Renal pelvis (tissue), 4 donors: ENCODE results near the gene DIP2A. TPM values are rescaled to one million over a fixed set of nuclear protein-coding genes. Genes with fewer than 3 reads are reported as not detected.
"Not testable (repeated sequence)": the region's sequence is repeated elsewhere in the genome, so short reads cannot be mapped to it uniquely, and the experiment has no call there.

ENCODE experiments used
- DNase-seq: peaks from one replicate; pipeline ENCODE4 v3.0.0-alpha.2; 2013
- polyA plus RNA-seq, 3 donors: library from polyadenylated mRNA; unstranded; fragments of 120-200 nt; gene quantifications; one replicate each; pipeline ENCODE4 v1.2.1, GENCODE V29; 2013; ENCODE audit not compliant: insufficient read length in 3 of 3

Gene DIP2A
- polyA plus RNA-seq, 3 donors: 24.3 to 49.6 (median 47.5) TPM

DNA sequence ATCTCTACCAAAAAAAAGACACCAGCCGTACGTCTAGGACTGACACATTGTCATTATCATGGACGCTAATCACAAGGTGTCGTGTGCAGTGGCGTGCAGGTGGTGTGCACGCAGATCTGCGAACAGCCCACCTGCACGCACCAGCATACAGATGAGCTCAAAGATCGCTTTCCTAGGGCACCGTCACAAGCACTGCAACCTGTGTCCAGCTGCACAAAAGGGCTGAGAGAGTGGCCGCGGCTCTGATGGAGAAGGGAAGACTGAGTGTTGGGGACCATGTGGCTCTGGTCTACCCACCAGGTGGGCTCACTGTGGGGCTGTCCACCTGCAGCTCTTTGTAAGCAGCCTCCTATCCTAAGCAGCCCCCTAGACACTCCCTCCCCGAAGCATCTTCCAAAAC, 95.3 kb downstream of the DIP2A start:
- no peak for DNase-seq

DNA sequence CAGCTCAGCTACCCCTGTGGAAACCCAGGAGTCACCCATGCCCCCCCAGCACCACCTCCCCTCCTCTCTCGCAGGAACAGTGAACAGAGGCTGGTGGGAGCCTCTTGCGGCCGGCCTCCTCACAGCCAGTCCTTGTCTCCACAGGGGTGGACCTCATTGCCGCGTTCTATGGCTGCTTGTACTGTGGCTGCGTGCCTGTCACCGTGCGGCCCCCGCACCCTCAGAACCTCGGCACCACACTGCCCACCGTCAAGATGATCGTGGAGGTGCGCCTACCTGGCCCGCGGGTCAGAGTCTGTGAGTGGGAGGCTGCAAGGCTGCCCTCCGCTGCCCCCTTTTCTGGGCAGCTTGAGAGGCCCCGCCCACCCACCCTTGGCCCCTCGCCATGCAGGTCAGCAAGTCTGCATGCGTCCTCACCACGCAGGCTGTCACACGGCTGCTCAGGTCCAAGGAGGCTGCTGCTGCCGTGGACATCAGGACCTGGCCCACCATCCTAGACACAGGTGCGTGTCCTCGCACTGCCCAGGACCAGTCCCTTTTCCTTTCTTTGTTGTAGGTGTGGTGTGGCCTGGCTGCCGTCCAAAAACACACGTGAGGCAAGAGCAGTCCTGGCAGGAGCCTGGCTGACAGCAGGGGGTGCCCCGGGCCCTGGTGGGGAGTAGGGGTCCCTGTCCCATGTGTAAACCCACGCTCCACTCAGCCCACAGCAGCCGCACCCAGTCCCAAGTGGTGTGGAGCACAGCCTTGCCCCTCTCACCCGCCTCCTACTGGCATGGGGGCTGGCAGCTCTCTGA, 95.9 kb downstream of the DIP2A start:
- no peak for DNase-seq

DNA sequence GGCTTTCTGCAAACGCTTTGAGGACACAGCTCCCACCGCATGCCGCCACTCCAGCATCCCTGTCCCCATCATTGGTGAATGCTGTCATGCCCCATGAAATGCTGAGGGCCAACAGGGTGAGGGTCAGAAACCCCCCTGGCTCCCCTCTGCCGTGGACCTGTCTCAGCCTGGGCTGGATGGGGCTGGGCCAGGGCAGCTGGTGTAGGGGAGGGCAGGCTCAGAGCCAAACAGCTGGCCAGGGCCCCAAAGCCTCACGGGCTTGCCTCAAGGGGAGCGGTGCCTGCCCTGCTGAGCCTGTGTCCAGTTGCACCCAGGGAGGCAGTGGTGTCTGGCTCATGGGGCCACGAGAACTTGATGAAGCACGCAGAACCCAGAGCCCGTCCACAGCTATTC, 96.5 kb downstream of the DIP2A start:
- no peak for DNase-seq

DNA sequence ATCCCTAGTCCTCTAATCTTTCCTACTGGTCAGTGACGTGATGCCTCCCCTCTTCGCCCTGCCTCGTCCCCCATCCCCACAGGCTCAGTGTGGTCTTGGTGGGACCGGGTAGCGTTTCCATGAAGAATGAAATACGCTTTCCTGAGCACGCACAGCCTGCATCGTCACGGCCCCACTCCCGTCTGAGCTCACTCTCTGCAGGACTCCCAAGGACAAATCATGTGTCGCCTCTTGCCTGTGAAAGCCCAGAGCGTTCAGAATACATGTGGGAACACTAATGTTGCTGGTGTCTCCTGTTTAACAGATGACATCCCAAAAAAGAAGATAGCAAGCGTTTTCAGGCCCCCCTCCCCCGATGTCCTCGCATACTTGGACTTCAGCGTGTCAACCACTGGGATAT, 97.0 kb downstream of the DIP2A start:
- DNase-seq: no peak

DNA sequence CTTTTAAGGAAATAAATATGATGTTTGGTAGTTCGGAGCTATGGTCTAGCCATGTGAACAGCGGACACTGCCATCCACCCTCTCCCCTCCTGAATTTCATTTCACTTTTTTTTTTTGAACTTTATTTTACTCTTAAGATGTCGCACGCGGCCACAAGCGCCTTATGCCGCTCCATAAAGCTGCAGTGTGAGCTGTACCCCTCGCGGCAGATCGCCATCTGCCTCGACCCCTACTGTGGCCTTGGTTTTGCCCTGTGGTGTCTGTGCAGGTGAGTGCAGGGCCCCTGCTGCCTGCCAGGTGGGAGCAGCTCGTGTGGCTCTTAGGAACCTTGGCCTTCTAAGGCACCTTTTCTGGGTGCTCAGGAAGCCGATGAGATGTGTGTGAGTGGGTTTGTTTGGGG, 98.1 kb downstream of the DIP2A start:
- DNase-seq: no peak

DNA sequence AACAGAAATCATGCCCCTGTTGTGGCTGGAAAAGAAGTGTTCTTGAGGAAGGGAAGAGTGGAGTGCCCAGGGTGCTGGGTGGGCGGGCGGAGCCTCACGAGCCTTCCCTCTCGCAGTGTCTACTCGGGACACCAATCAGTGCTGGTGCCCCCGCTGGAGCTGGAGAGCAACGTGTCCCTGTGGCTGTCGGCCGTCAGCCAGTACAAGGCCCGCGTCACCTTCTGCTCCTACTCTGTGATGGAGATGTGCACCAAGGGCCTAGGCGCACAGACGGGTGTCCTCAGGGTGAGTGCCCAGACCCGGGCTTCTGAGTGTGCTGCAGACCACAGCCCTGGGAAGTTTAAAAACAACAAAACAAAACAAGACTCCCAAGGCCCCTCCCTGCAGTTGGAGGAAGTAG, 98.8 kb downstream of the DIP2A start:
- DNase-seq: no peak

DNA sequence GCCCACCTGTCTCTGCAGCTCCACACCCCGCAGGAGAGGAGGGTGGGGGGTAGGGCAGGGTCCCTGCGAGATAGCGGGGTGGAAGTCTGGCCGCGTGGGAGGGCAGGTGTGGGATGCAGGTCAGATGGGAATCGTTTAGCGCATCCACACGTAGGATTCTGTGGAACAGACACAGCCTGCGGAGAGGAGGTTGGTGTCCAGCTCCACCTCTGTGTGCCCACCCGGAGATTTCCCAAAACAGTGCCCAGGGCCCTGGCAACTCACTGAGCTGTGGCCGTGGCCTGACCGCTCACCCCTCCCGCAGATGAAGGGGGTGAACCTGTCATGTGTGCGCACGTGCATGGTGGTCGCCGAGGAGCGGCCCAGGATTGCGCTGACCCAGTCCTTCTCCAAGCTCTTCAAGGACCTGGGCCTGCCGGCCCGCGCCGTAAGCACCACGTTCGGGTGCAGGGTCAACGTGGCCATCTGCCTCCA, 99.3 kb downstream of the DIP2A start:
- no peak for DNase-seq

DNA sequence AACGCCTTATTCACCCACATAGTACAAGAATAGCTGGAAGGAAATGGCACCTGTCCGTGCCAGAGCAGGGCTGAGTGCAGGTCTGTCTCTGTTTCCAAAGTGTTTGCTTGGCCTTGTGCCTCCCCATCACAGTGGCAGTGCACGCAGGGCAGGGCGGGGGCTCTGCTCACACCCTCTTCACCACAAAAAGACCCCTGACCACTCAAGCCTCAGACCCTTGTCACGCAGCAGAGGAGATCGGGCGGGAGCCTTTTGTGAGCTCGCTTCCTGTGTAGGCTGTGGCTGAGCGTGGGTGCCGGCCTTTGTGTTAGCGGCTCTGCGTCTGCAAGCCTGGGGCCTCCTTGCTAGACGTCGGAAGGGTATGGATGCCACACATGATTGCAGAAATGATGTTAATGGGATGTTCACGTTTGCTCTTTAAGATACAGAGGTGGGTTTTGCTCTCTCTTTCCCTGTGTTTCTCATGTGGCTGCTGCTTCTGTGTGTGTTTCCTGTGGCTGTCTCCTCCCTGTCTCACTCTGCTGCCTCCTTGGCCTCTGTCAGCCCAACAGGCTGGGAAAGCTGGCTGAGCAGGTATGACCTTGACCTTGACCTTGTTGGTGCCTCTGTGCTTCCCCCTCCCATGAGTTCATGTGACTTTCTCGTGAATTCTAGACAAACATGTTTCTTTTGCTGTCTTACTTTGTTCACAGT, 100.7 kb downstream of the DIP2A start:
- DNase-seq: peak; percentile 20

DNA sequence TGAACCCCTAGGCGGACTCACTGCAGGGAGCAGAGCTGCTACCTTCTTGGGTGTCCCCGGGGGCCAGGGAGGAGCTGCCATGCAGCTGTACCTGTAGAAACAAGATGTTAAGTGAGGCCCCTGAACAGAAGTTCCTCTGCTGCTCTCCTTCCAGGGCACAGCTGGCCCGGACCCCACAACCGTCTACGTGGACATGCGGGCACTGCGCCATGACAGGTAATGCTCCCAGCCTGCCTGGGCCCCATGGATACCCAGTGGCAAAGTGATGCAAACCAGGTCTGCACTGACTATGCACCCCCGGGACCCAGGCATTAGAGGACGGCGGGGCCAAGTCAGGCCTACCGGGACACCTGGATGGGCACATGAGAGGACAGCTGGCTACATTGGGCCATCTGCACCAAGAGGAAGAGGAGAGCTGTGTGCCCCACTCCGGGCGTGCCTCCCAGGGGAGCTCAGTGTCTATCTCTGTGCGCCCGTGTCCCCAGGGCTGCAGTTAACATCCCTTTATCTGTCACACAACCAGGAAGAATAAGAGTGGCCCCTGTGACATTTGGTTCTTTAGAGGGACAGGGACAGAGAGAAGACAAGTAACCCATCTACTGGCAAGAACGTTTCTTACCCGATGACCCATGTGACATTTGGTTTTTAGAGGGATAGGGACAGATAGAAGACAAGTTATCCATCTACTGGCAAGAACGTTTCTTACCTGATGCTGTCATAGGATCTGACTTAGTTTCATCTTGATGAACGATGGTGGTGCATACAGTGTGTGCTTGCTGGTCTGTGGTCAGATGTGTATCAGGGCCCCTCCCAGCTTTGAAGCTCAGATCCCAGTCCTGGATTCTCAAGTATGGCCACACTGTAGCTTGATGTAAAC, 102.1 kb downstream of the DIP2A start:
- no peak for DNase-seq

DNA sequence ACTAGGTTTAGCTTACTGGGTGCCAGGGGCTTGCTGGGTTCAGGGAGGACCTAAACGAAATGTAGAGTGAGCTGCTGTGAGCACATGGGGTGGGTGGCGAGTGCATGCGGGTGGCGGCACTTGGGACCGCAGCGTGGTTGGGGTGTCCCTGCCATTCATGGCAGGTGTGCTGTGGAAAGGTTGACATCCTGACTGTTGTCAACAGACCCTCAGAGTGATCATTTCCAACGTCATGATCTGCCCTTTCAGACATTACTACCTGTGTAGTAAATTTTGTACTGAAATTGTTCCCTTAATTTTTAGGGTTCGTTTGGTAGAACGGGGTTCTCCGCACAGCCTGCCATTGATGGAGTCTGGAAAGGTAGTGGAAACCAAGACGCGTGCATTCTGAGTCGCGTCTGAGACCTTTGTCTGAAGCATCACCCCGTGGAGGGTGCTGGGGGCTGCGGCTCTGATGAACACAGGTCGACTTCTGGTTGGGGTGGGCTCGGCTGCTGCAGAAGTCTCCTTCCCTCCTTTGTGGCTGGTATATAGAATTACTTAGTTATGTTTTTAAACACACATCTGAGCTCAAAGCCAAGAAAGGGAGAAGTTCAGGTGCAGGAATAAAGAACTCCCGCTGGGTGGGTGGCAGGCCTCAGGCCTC, 102.9 kb downstream of the DIP2A start:
- no peak for DNase-seq

DNA sequence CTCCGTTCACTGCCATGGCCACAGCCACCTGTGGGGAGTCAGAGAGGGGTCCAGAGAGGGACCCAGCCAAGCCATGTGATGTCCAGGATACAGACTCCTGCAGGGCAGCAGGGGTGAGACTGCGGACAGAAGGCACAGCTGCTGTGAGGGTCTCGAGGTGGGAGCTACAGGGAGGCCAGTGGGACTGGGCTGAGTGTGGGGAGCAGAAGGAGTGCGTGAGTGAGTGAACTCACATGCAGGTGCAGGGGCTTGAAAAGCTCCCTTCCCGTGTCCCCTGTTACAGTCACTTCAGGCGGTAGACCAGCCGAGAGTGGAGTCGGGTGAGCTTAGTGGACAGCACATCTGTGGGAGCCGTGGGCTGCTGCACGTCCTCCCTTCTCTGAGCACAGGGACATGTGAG, 103.8 kb downstream of the DIP2A start:
- DNase-seq: no peak

DNA sequence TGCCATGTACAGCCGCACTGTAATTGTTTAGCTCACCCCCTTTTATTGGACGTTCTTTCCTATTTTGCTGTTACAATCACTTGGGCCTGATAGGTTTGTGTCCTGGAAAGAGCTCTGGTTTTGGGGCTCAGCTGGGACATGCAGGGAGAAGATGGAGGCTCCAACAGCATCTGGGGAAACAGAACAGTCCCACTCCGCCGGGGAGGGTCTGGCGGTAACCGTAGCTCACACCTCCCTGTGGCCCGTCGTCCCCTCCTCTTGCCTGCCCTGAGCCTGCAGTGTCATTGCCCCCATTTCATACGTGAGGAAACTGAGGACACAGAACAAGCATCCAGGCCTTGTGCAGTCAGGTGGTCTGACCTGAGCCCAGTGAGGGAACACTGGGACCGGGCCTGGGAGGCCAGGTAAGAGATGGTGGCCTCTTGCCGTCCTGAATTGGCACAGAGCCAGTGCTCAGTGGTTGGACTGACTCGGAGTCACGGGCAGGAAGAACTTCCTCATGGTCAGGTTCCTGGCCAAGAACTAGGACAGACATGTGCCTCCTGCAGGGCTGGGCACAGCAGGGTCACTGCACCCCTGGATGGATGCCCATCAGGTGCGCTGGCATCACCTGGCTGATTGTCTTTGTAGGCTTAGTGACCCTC, 104.4 kb downstream of the DIP2A start:
- no peak for DNase-seq

DNA sequence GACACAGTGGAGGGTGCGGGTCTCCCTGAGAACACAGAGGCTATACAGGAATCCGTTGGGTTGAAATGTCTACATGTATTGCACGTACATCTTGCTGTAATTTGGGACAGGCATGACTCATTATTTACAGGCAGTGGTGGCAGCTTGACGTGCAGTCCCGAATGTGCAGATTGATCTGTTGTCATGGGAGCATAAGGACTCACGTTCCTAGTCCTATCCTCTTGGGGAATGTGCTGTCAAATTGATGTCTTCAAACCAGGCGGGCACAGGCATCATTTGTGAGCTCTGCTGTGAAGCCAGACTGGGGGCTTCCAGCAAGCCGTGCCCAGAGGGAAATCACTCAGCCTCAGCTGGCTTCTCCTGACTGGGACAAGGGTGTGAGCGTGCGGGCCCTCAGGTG, 105.7 kb downstream of the DIP2A start:
- no peak for DNase-seq

DNA sequence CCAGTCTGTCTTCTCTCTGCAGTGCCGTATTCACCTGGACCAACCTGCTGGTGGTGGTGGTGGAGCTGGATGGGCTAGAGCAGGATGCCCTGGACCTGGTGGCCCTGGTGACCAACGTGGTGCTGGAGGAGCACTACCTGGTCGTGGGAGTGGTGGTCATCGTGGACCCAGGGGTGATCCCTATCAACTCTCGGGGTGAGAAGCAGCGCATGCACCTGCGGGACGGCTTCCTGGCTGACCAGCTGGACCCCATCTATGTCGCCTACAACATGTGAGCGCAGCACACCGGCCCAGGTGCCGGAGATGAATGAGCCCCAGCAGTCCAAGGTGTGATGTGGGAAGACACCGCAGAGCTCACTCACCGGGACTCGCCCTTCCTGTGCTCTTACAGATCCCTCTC, 108.7 kb downstream of the DIP2A start:
- DNase-seq: no peak

DNA sequence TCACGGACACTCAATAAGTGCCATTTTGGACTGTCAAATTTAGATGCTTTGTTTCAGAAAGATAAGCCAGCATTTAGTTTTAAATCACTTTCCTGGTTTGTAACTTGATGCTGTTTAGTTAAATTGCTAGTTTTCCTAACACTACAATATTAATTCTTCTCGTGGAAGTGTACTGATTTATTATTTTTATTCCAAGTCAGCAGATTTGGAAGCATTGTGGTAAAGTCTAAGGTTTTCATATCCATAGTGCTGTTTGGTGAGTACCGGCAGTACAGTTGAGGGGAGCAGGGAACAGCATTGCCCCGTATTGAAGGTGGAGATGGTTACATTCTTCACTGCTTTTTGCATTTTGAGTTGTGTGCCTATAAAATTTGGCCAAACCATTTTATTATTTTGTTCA, 109.9 kb downstream of the DIP2A start:
- DNase-seq: no peak

DNA sequence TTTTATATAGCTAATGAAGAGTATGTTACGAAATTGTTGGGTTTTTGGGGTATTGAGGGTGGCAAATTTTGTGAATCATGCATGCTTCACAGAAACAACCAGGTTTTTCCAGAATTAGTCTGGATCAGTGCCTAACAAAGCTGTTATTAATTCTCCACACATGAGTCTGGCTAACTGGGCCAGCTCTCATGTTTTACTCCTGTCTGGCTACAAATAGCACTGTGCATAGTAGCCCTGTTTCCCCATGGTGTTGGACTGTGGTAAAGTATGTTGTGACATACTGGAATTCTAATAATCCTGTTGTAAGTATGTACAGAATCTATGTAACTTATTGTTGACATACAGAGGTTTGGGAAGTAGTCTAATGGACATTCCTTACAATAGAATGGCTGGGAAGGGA, 110.4 kb downstream of the DIP2A start:
- DNase-seq: no peak

DNA sequence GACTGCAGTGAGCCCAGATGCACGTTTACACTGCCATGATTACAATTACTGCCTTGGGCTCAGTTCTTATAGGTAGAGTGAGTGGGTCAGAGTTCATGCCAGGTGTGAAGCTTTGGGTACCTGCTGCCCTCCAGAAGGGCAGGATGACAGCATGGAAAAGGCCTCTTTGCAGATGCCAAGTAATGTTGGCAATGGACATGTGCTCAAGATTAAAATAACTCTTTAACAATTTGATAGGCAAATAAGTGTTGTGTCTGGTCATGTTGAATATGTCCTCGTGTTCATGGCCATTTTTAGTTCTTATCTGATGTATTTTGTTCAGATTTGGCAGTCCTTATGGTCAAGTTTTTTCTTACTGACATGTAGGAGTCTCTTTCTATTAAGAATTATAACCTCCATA, 111.4 kb downstream of the DIP2A start:
- no peak for DNase-seq

DNA sequence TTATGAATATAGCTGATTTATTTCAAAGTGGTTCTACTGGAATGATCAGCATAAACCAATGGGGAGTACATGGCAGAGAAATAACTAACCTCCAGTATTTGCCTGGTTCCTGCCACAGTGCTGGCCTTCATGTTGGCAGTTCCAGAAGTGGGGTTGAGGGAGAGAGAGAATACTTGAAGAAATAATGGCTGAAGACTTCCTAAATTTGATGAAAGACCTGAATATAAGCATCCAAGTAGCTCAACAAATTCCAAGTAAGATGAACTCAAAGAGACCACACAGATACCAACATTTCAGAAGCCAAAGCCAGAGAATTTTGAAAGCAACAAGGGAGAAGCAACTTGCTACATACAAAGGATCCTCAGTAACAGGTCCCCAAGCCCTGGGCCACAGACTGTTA, 111.9 kb downstream of the DIP2A start:
- no peak for DNase-seq

DNA sequence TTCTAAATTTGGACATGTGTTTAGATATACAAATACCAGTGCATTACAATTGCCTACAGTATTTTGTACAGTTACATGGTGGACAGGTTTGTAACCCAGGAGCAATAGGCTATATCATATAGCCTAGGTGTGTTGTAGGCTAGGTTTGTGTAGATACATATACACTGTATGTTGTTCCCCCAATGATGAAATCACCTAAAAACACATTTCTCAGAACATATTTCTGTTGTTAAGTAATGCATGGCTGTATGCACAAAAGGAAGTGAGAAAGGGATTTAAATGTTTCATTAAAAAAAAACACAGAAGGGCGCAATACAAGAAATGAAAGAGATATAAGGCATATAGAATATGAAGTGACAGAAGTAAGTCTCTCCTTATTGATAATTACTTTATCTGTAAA, 114.2 kb downstream of the DIP2A start:
- DNase-seq: no peak

DNA sequence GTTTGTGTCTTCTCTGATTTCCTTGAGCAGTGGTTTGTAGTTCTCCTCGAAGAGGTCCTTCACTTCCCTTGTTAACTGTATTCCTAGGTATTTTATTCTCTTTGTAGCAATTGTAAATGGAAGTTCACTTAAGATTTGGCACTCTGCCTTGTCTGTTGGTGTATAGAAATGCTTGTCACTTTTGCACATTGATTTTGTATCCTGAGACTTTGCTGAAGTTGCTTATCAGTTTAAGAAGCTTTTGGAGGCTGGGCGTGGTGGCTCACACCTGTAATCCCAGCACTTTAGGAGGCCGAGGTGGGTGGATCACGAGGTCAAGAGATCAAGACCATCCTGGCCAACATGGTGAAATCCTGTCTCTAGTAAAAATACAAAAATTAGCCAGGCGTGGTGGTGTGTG, 119.1 kb downstream of the DIP2A start:
- DNase-seq: not testable (repeated sequence)

DNA sequence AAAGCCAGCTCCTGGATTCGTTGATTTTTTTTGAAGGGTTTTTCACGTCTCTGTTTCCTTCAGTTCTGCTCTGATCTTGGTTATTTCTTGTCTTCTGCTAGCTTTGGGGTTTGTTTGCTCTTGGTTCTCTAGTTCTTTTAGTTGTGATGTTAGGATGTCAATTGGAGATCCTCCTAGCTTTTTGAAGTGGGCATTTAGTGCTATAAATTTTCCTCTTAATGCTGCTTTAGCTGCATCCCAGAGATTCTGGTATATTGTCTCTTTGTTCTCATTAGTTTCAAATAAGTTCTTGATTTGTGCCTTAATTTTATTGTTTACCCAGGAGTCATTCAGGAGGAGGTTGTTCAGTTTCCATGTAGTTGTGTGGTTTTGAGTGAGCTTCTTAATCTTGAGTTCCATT, 120.7 kb downstream of the DIP2A start:
- DNase-seq: not testable (repeated sequence)
